HG03025 (cell line): ENCODE measurements around the gene ATF2.
"Not testable (repeated sequence)": the region's sequence is repeated elsewhere in the genome, so short reads cannot be mapped to it uniquely, and the experiment has no call there.

Experiments used
- ATAC-seq: cut with Tn5 transposase; IDR thresholded peaks from one replicate; pipeline ENCODE4 v1.9.1; 2021; ENCODE audit warnings: mild to moderate bottlenecking, moderate library complexity; ENCODE audit not compliant: unreplicated experiment, low FRiP score

Gene ATF2

GRCh38 chr2:175101514-175101913 is 66.5 kb downstream of the ATF2 start:
- no peak for ATAC-seq

DNA sequence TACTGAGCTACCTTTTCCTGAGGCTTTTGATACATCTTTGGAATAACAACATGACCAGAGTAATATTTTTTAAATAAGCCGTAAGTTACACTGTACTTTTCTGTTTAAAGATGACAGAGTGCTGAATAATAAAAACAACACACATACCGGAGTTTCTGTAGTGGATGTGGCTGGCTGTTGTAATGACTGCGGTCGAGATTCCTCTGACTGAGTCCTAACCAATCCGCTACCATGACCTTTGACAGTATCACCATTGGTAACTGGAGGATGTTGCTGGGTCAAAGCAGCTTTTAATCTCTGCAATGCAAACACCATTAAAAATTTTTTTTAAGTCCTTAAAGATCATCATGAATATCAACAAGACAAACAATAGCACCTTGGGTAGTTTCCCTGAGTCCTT is 70.7 kb downstream of the ATF2 start:
- no peak for ATAC-seq

DNA sequence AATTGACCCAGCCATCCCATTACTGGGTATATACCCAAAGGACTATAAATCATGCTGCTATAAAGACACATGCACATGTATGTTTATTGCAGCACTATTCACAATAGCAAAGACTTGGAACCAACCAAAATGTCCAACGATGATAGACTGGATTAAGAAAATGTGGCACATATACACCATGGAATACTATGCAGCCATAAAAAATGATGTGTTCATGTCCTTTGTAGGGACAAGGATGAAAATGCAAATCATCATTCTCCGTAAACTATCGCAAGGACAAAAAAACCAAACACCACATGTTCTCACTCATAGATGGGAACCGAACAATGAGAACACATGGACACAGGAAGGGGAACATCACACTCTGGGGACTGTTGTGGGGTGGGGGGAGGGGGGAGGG is 83.9 kb downstream of the ATF2 start:
- ATAC-seq = not testable (repeated sequence)

- ATAC-seq = no peak
These were observed 87.5 kb downstream of the ATF2 start for GRCh38 chr2:175080479-175080878.

GRCh38 chr2:175076272-175076671 is 91.7 kb downstream of the ATF2 start:
- no peak for ATAC-seq

- ATAC-seq = no peak
These were observed 93.5 kb downstream of the ATF2 start for GRCh38 chr2:175074478-175074877.

DNA sequence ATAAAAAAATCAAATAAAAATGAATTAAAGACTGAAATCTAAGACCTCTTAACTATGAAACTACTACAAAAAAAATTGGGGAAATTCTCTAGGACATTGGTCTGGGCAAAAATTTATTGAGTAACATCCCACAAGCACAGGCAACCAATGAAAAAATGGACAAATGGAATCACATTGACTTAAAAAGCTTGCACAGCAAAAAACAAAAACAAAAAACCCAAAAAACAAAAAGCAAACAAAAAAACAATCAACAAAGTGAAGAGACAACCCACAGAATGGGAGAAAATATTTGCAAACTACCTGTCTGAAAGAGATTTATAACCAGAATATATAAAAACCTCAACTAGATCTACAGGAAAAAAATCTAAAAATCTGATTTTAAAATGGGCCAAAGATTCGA is 99.5 kb downstream of the ATF2 start:
- no peak for ATAC-seq

DNA sequence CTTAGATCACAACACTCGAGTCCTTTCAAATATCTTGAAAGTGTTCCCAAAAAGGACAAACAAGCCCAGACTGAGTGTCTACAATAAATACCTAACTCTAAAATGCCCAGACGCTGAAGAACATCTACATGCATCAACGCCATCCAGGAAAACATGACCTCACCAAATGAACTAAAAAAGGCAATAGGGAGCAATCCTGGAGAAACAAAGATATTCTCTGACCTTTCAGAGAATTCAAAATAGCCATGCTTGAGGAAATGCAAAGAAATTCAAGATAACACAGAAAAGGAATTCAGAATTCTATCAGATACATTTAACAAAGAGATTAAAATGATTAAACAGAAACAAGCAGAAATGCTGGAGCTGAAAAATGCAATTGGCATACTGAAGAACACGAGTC is 101.6 kb downstream of the ATF2 start:
- no peak for ATAC-seq

DNA sequence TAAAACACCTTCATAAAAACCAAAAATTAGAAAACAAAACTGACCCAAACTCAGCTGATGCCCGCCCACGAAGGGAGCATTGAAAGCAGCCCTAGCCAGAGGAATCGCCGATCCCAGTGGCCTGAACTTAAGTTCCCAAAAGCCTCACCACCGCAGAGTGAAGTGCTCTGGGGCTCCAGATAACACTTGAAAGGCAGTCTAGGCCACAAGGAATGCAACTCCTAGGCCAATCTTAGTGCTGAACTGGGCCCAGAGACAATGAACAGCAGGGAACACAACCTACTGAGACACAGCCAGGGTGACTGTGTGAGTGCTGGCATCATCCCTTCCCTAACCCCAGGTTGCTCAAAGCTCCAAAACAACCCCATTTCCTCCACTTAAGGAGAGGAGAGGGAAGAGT is 103.2 kb downstream of the ATF2 start:
- ATAC-seq = no peak

GRCh38 chr2:175063741-175064140 is 104.3 kb downstream of the ATF2 start:
- ATAC-seq = no peak

DNA sequence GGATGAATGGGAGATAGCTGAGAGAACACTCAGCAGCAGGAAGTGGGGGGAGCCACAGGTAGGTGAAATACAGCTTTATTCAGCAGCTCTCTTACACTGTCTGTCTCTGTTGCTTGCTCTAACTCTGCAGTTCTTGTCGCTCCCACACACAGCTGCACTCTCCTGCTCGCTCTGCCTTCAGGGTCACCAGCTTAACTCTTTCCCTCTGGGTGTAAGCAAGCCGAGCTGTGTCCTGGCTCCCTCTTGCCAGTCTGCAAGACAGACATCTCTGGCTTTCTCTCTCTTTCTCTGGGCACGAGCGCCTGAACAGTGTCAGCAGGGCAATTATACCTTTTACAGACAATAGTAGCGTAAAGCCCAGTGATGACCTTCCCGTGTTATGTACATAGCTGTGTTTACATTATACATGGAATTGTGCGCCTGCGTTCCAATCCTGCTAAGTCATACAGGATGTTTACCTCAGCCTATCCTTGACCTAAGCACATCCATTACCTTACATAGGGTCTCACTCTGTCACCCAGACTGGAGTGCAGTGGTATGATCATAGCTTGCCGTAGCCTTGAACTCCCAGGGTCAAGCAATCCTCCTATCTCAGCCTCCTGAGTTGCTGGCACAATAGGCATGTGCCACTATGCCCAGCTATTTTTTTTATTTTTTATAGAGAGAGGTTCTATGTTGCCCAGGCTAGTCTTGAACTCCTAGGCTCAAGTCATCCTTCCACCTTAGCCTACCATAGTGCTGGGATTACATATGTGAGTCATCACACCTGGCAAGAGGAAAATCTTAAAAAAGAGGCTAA is 105.0 kb downstream of the ATF2 start:
- no peak for ATAC-seq

DNA sequence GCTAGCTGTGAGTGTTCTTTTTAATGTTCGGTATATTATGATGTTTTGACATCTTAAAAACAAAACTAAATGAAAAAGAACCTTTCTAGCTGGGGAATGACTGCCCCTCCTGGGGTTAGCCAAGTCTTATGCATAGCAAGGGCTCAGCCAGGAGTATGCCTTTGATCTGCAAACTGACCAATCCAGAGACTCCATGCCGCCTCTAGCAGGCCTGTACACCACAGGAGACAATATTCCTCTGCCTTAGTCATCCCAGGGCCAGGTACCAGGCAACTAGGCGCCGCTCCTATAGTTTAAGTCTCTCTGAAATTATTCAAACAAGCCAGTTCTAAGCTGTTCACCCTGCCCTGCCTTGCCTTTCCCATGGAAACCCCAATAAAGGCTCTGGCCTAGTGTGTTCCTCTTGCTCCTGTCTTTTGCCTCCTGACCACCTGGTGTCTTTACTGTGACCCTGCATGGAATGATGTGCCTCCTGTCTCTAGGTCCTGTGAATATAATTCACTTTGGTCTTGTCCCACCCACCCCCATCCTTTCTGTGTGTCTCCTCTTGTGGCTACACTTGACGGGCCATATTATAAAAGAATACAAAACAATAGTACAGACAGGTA is 110.8 kb downstream of the ATF2 start:
- ATAC-seq = no peak

DNA sequence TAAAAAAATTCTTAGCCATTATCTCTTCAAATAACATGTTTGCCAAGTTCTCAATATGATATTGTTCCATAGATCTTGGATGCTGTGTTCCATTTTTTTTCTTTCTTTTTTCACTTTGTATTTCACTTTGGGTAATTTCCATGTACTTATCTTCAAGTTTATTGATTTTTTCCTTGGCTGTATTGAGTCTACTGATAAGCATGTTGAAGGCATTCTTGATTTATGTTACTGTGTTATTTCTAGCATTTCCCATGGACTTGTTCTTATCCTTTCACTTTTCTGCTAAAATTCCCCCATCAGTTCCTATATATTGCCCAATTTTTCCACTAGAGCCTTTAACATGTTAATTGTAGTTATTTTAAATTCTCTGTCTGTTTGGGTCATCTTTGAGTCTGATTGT is 112.0 kb downstream of the ATF2 start:
- no peak for ATAC-seq

- no peak for ATAC-seq
These were observed 113.7 kb downstream of the ATF2 start for GRCh38 chr2:175054340-175054739.

GRCh38 chr2:175049661-175050060 is 118.3 kb downstream of the ATF2 start:
- ATAC-seq = no peak

DNA sequence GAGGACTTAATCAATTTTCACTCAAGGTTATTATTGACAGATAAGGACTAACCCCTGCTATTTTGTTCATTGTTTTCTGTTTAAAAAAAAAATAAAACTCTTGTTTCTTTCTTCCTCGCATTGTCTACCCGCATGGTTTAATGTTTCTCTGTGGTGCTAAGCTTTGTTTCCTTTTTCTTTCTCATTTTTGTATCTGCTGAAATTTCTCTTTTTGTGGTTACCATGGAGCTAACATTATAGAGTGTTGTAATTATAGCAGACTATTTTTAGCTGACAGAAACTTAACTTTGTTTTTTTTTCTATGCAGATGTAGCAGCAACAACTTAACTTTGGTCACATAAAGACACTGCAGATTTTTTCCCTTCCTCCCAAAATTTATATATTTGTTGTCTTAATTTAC is 119.7 kb downstream of the ATF2 start:
- peak; percentile 71 for ATAC-seq

DNA sequence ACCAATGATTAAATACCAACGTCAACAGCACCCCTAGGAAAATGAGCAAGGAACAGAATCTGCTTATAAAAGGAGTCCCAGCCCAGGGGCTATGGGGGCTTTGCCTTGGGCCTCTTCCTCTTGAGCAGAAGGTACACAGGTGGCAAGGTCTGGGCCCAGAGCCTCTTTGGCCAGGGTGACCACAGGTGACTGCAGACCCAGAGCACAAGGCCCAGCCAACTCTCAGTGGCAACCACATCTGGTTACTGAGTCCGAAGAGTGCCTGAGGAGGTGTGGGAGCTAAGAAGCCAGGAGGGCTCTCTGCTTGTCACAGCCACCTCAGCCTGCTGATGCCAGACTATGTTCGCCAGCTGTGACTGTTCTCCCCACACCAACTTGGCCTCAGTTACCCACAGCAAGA is 128.5 kb downstream of the ATF2 start:
- no peak for ATAC-seq

DNA sequence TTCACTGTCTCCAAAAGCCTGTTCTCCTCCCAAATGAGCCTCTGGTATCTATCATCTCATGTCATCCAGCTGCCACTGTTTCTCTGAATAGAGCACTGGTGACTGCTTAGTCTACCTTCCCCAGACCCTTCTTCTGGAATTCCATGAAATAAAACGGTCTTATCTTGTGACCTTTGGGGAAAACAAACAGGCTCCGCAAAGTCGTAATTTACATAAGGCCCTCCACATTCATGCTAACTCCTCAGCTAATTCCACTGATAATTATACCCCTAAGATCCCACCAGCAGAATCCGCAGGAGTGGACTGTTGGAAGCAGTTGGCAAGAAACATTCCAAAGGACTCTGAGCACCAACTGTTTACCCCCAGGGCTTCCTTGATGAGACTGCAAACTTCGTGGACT is 129.0 kb downstream of the ATF2 start:
- no peak for ATAC-seq

DNA sequence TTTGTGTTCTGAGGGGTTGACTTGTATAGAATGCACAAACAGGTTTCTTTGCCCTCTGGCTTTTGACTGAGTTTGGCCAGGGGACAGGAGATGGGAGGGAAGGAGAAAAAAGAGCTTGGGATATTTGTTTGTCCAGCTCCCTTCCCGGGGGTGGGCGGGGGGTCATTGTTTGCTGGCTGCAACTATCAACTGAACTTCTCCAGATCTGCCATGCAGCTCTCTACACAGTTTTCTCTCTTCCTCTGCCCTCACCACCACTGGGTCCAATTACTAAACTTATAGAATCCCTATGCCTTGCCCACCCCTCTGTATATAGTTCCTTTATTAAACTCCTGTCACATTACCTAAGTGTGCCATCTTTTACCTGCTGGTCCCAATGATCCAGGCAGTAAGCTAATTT is 130.1 kb downstream of the ATF2 start:
- no peak for ATAC-seq

DNA sequence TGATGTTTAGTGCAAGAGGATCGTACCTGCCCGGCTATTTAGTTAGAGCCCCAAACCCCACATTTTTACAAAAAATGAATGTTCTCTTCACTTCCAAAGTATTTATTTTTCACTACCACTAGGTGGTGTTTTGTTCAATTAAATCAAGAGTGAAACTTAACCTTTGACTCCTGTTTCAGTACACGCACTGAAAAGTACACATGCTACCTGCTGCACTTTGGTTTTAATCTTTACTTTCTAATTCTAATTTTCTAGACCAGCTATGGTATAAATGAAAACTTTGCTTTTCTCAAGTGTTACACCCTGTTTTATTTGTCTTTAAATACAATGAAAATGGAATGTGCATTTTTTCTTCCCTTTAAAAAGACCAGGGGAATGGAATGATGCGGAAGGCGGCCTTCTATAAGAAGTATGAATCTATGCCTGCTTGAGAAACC is 131.4 kb downstream of the ATF2 start:
- ATAC-seq = no peak

DNA sequence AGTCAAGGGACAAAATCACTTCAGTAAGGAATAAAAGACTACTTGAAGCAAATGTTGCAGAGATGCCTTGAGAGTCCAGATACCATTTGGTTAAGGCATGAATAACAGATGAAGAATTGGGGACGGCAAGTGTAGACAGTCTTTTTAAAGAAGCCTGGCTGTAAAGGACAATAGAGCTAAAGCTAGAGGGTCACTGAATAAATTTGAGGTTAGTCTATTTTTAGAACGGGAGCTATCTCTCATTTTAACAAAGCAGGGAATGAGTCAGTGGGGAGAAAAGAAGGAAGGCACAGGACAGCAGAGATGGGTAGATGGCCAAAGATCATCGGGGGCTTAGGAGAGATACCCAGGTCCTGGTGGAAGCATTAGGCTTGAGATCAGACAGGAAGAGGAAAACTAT is 132.2 kb downstream of the ATF2 start:
- ATAC-seq = no peak

DNA sequence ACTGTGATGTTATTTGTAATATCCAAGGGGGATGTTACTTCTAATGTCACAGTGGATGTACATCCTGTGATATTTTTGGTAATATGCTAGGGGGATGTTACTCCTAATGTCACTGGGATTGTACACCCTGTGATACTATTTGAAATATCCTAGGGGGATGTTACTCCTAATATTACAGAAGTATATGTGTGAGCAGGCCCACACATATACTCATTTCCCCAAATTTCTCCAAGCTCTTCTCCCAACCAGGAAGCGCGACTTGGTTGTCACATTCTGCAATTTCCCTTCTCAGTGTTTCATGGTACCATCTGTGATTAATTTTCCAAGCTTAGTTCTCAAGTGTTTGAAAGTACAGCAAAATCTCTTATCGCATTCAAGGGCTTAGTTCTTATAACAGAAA is 133.3 kb downstream of the ATF2 start:
- ATAC-seq = no peak
